ENCODE results near the gene TNFSF4. TPM values are rescaled to one million over a fixed set of nuclear protein-coding genes. Genes with fewer than 3 reads are reported as not detected.

The TNFSF4 gene
- total and polyA plus RNA-seq, 2 of the 13 experiments (the other 11 are each of a cell fraction or from before 2014, with no cell fraction given): 2.4 to 7.9 TPM

DNA sequence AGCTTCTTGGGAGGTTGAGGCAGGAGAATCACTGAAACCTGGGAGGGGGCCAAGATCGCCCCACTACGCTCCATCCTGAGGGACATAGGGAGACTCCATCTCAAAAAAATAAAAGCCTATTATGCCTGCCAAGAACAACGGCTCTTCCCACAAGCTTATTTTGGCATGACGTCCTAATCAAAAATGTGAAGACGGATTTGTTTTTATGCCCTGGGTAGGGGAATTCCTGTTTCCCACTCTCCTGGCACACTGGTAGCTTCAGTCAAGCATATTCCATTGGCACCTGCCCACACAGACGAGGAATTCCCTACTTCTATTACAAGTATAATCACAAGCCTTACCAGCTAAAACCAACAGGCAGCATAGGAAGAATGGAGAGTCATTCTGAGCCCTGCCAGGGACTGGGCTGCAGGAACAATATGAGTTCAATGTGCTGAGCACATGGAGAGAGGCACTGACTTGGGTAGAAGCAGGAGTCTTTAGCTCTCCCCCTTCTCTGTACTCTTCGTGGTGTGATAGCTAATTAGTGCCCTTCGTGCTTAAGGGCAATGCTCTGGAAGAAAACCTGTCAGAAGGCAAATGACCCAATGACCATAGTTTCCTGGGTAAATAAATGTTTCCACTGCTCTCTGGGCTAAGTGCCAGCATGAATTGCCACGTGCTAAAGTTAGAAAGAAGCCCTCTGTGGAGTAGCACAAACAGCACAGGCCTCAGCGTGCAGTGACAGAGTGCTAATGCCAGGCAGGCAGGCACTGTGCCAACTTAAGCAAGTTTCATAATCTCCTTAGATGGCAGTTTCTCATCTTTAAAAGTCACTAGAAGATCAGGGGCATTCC, 16.8 kb downstream of the TNFSF4 start (continued):
- TF ChIP-seq, protein P1, sequence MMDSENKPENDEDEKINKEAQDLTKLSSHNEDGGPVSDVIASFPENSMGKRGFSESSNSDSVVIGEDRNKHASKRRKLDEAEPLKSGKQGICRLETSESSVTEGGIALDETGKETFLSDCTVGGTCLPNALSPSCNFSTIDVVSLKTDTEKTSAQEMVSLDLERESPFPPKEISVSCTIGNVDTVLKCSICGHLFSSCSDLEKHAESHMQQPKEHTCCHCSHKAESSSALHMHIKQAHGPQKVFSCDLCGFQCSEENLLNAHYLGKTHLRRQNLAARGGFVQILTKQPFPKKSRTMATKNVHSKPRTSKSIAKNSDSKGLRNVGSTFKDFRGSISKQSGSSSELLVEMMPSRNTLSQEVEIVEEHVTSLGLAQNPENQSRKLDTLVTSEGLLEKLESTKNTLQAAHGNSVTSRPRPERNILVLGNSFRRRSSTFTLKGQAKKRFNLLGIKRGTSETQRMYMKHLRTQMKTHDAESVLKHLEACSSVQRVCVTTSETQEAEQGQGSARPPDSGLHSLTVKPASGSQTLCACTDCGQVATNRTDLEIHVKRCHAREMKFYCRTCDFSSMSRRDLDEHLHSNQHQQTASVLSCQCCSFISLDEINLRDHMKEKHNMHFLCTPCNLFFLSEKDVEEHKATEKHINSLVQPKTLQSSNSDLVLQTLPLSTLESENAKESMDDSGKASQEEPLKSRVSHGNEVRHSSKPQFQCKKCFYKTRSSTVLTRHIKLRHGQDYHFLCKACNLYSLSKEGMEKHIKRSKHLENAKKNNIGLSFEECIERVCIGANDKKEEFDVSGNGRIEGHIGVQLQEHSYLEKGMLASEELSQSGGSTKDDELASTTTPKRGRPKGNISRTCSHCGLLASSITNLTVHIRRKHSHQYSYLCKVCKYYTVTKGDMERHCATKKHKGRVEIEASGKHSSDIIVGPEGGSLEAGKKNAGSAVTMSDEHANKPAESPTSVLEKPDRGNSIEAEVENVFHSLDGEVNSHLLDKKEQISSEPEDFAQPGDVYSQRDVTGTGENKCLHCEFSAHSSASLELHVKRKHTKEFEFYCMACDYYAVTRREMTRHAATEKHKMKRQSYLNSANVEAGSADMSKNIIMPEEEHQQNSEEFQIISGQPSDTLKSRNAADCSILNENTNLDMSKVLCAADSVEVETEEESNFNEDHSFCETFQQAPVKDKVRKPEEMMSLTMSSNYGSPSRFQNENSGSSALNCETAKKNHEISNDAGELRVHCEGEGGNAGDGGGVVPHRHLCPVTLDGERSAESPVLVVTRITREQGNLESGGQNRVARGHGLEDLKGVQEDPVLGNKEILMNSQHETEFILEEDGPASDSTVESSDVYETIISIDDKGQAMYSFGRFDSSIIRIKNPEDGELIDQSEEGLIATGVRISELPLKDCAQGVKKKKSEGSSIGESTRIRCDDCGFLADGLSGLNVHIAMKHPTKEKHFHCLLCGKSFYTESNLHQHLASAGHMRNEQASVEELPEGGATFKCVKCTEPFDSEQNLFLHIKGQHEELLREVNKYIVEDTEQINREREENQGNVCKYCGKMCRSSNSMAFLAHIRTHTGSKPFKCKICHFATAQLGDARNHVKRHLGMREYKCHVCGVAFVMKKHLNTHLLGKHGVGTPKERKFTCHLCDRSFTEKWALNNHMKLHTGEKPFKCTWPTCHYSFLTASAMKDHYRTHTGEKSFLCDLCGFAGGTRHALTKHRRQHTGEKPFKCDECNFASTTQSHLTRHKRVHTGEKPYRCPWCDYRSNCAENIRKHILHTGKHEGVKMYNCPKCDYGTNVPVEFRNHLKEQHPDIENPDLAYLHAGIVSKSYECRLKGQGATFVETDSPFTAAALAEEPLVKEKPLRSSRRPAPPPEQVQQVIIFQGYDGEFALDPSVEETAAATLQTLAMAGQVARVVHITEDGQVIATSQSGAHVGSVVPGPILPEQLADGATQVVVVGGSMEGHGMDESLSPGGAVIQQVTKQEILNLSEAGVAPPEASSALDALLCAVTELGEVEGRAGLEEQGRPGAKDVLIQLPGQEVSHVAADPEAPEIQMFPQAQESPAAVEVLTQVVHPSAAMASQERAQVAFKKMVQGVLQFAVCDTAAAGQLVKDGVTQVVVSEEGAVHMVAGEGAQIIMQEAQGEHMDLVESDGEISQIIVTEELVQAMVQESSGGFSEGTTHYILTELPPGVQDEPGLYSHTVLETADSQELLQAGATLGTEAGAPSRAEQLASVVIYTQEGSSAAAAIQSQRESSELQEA (CRISPR knock-in tag; IDR thresholded peaks at IDR 0.05; ENCODE audit: not compliant biosample characterization): no peak
- TF ChIP-seq ZSCAN30 (CRISPR knock-in tag; IDR thresholded peaks at IDR 0.05): 0 out of 2 replicates have a peak, but pooled peaks have one; percentile 46
- TF ChIP-seq DNMT3B (CRISPR knock-in tag; conservative IDR thresholded peaks at IDR 0.05): peak; percentile 91; the same call in 1 of the 2 replicates
- TF ChIP-seq ZNF460 (CRISPR knock-in tag; IDR thresholded peaks at IDR 0.05; ENCODE audit: borderline replicate concordance): no peak
- TF ChIP-seq ZNF317 (CRISPR knock-in tag; IDR thresholded peaks at IDR 0.05): peak; percentile 57; the same call in 1 of the 2 replicates
- no peak for TF ChIP-seq ZNF672 (CRISPR knock-in tag; IDR thresholded peaks at IDR 0.05)
- no peak for TF ChIP-seq ELF1 (CRISPR knock-in tag; IDR thresholded peaks at IDR 0.05)
- TF ChIP-seq, protein P2, sequence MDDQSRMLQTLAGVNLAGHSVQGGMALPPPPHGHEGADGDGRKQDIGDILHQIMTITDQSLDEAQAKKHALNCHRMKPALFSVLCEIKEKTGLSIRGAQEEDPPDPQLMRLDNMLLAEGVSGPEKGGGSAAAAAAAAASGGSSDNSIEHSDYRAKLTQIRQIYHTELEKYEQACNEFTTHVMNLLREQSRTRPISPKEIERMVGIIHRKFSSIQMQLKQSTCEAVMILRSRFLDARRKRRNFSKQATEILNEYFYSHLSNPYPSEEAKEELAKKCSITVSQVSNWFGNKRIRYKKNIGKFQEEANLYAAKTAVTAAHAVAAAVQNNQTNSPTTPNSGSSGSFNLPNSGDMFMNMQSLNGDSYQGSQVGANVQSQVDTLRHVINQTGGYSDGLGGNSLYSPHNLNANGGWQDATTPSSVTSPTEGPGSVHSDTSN (CRISPR knock-in tag; IDR thresholded peaks at IDR 0.05; ENCODE audit: borderline replicate concordance): no peak
- TF ChIP-seq RCOR2 (CRISPR knock-in tag; IDR thresholded peaks at IDR 0.05): peak; percentile 23; the same call in 1 of the 2 replicates
- TF ChIP-seq HNRNPUL1 (IDR thresholded peaks at IDR 0.05; ENCODE audit: low read depth, low read length): no peak
- TF ChIP-seq REL (CRISPR knock-in tag; conservative IDR thresholded peaks at IDR 0.05): 0 out of 2 replicates have a peak, but pooled peaks have one; percentile 42
- no peak for TF ChIP-seq KDM3A (CRISPR knock-in tag; IDR thresholded peaks at IDR 0.05; ENCODE audit: low read depth)
- TF ChIP-seq HMGA1 (CRISPR knock-in tag; conservative IDR thresholded peaks at IDR 0.05): no peak
- no peak for TF ChIP-seq TRAFD1 (CRISPR knock-in tag; IDR thresholded peaks at IDR 0.05; ENCODE audit: borderline replicate concordance)
- no peak for TF ChIP-seq EZH2 (conservative IDR thresholded peaks at IDR 0.05; ENCODE audit: low read depth, low read length)
- TF ChIP-seq NCOA2 (CRISPR knock-in tag; IDR thresholded peaks at IDR 0.05): peak; percentile 70; the same call in 1 of the 2 replicates
- TF ChIP-seq NR2F6 (IDR thresholded peaks at IDR 0.05): no peak
- peak; percentile 58; the same call in 1 of the 2 replicates for TF ChIP-seq NR2F6 (CRISPR knock-in tag; IDR thresholded peaks at IDR 0.05)

Data from HepG2 (cell line).